Endodermal cell (in vitro differentiated cells): ENCODE data around the gene IL5. TPM values are rescaled to one million over a fixed set of nuclear protein-coding genes. Genes with fewer than 3 reads are reported as not detected.

Source experiments
- DNase-seq: peaks from one replicate; pipeline ENCODE4 v3.0.0-alpha.2; 2017
- H3K27ac ChIP-seq: 2 replicates; pipeline ENCODE4 v1.5.1; 2013; ENCODE audit warnings: mild to moderate bottlenecking, low read depth, low read length, moderate library complexity
- H3K27me3 ChIP-seq: 2 replicates; pipeline ENCODE4 v1.6.1; 2013; ENCODE audit warnings: mild to moderate bottlenecking, low read length, moderate library complexity; ENCODE audit not compliant: insufficient read depth, control insufficient read depth, poor library complexity, severe bottlenecking
- H3K36me3 ChIP-seq: 2 replicates; pipeline ENCODE4 v1.7.0; 2013; ENCODE audit warnings: mild to moderate bottlenecking, low read length, moderate library complexity; ENCODE audit not compliant: control insufficient read depth, insufficient read depth
- H3K4me1 ChIP-seq: one replicate; pipeline ENCODE4 v1.7.0; 2013; ENCODE audit warnings: low read length; ENCODE audit not compliant: control insufficient read depth, insufficient read depth
- H3K4me3 ChIP-seq: 2 replicates; pipeline ENCODE4 v1.5.1; 2013; ENCODE audit warnings: mild to moderate bottlenecking, low read length, moderate library complexity
- H3K9ac ChIP-seq: 2 replicates; pipeline ENCODE4 v1.6.1; 2013; ENCODE audit warnings: mild to moderate bottlenecking, low read length, moderate library complexity; ENCODE audit not compliant: poor library complexity, severe bottlenecking; ENCODE audit errors: extremely low read depth
- H3K9me3 ChIP-seq: 2 replicates; pipeline ENCODE4 v1.6.1; 2013; ENCODE audit warnings: mild to moderate bottlenecking, low read length, moderate library complexity; ENCODE audit not compliant: control insufficient read depth
- H3K27ac Mint-ChIP-seq: 2 replicates; pipeline ENCODE4 v1.8.0; 2020; ENCODE audit warnings: mixed read lengths
- H3K27me3 Mint-ChIP-seq: 2 replicates; pipeline ENCODE4 v1.8.0; 2021; ENCODE audit warnings: mild to moderate bottlenecking, mixed read lengths; ENCODE audit not compliant: insufficient read depth
- H3K36me3 Mint-ChIP-seq: 2 replicates; pipeline ENCODE4 v1.8.0; 2020; ENCODE audit warnings: low read depth, mixed read lengths
- H3K4me1 Mint-ChIP-seq: 2 replicates; pipeline ENCODE4 v1.8.0; 2020; ENCODE audit warnings: mixed read lengths
- H3K4me3 Mint-ChIP-seq: 2 replicates; pipeline ENCODE4 v1.8.0; 2020; ENCODE audit warnings: mild to moderate bottlenecking, moderate library complexity, mixed read lengths
- H3K9me3 Mint-ChIP-seq: 2 replicates; pipeline ENCODE4 v1.8.0; 2020; ENCODE audit warnings: mild to moderate bottlenecking, mixed read lengths
- CTCF ChIP-seq: fragments of 200-600 bp; sonication (generic); conservative IDR thresholded peaks from 2 replicates; pipeline ENCODE4 v1.5.0; 2021; ENCODE audit warnings: antibody characterized with exemption, mild to moderate bottlenecking
- WGBS, 2 experiments: methylation state at CpG; one replicate each; pipeline versions ENCODE4 v1.1.5 to v1.1.7; 2013; ENCODE audit warnings: missing lambda C conversion rate in 2 of 2, mixed read lengths in 1 of 2; ENCODE audit not compliant: insufficient coverage in 1 of 2, insufficient read length in 1 of 2; 5-methylcytosine and 5-hydroxymethylcytosine counted together
- total RNA-seq, 2 donors: library from RNA; stranded (reverse); fragmentation: NEBNext Ultra II Directional in 1 of 2; extraction: Animal tissue kit (Norgen Biotek cat#: 25700) in 1 of 2; gene quantifications; 2 replicates in 1 of 2; 3 replicates in 1 of 2; pipeline ENCODE4 v1.2.1, GENCODE V29; 2021

IL5 gene
- total RNA-seq, 2 donors from 2014 or later = not detected

GRCh38 chr5:132492386-132493125 lies 50.8 kb downstream of the IL5 start:
- Histone ChIP-seq H3K4me3 (no peak overlapping the region), H3K27me3 (peaks cover 16% of the 10 kb centered on the region), H3K9me3 (no peaks in the 10 kb centered on the region), H3K4me1 (peaks cover 5% of the 10 kb centered on the region), H3K9ac (no peak overlapping the region), H3K27ac (no peak overlapping the region), H3K36me3 (no peaks in the 10 kb centered on the region)
- H3K9me3 Mint-ChIP-seq = no peaks in the 10 kb centered on the region
- no peak overlapping the region for H3K27ac Mint-ChIP-seq
- TF ChIP-seq CTCF = no peak
- no peak overlapping the region for H3K4me3 Mint-ChIP-seq
- H3K27me3 Mint-ChIP-seq = peaks cover 31% of the 10 kb centered on the region
- no peak for DNase-seq
- 85 to 100% methylated on average over 1 to 2 of the region's 3 CpGs for WGBS, 2 experiments
- H3K4me1 Mint-ChIP-seq = peaks cover 23% of the 10 kb centered on the region
- peaks cover 3% of the 10 kb centered on the region for H3K36me3 Mint-ChIP-seq

Other genes starting within 250 kb of the IL5 start
- under 1 TPM in 1 of 2 donors, not detected in 1; 0.68 TPM for gene SLC22A4, start 249.1 kb downstream of the IL5 start, total RNA-seq
- gene SLC22A5, start 173.8 kb downstream of the IL5 start, total RNA-seq = 1 to 10 TPM; 4.9 to 8.2 TPM
- 1 to 10 TPM; 5.6 to 7.3 TPM for gene IRF1, start 52.7 kb downstream of the IL5 start, total RNA-seq
- gene RAD50, start 13.5 kb upstream of the IL5 start, total RNA-seq = 10 to 100 TPM; 49.7 to 50.7 TPM
- gene IL13, start 114.7 kb upstream of the IL5 start, total RNA-seq = not detected
- not detected for gene IL4, start 130.5 kb upstream of the IL5 start, total RNA-seq
- 10 to 100 TPM; 19.6 to 25.2 TPM for gene KIF3A, start 194.0 kb upstream of the IL5 start, total RNA-seq
- 1 to 10 TPM; 1.2 to 1.3 TPM for gene CCNI2, start 203.9 kb upstream of the IL5 start, total RNA-seq
- gene SEPTIN8, start 233.7 kb upstream of the IL5 start, total RNA-seq = 10 to 100 TPM; 49.0 to 56.7 TPM